GM19043 (cell line): ENCODE measurements around the gene CERS2.
A peak's percentile ranks its signal among the peaks of the same experiment; 100 is the strongest.

ENCODE experiments used
- ATAC-seq: cut with Tn5 transposase; IDR thresholded peaks from one replicate; pipeline ENCODE4 v1.9.1; 2021; ENCODE audit warnings: low read depth; ENCODE audit not compliant: unreplicated experiment

The CERS2 gene

DNA sequence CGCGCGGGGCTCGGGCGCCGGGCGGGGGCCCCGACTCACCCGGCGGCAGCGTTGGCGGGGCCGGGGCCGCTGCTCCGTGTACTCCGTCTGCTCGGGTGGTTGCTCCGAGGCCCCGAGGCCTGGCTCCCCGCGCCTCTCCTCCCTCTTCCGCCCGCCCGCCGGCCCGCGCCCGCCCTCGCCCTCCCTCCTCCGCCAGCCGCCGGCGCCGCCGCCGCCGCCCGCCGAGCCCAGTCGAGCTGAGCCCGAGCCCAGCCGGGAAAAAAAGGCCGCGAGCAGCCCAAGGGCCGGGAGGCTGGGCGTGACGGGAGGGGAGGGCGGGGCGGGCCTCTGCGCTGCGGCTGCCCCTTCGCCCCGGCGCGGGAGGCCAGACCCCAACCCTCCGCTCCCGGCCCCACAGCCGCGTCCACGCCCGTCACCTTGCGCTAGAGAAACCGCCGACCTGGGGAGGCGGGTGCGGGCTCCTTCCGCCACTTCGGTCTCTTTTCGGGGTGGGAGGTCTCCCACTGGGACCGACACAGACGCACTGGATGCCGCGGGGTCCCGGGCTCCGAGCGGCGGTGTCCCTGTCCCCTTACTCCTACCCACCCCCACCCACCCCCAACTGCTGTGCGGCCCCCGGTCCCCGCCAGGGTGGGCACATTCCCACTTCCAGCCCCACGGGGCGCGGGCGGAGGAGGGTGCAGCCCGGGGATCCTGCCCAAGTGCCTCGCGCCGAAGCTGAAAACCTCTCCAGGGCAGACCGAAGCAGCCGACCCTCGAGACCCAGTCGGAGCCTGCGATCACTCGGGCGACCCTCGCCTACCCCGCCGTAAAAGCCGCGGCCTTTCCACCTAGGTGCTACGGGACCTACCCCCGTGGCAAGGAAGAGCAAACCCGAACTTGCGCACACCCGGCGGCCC, at the start of gene CERS2:
Gene CERS2, minus strand, starts transcription at position 256 of the 899 bp plus-strand sequence. CDS start 5,745 bp downstream, outside the sequence.
- no peak for ATAC-seq

GRCh38 chr1:151013518-151013917, 38.9 kb upstream of the CERS2 start:
- no peak for ATAC-seq

DNA sequence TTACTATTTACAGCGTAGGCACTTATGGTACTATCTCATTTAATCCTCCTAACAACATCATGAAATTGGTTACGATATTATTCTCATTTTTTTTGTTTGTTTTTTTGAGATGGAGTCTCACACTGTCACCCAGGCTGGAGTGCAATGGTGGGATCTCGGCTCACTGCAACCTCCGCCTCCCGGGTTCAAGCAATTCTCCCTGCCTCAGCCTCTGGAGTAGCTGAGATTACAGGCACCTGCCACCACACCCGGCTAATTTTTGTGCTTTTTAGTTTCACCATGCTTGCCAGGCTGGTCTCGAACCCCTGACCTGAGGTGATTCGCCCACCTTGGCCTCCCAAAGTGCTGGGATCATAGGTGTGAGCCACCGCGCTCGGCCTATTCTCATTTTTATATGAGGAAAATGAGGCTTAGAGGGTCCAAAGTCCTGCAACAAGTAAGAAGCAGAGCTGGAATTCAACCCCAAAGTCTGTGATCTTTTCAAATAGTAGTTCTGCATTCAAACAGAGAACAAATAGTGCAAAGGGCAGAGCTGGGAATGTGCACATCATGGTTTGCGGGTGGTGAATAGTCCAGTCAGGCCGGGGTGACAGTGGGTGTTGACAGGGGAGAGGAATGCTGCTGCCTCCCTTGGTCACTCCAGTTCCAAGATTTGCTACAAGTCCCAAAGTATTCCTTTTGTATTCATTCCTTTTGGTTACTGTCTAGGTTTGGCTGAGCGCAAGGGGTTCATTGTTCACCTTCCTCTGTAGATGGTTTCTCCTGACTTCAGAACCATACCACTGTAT, 38.2 kb upstream of the CERS2 start:
- ATAC-seq: no peak

DNA sequence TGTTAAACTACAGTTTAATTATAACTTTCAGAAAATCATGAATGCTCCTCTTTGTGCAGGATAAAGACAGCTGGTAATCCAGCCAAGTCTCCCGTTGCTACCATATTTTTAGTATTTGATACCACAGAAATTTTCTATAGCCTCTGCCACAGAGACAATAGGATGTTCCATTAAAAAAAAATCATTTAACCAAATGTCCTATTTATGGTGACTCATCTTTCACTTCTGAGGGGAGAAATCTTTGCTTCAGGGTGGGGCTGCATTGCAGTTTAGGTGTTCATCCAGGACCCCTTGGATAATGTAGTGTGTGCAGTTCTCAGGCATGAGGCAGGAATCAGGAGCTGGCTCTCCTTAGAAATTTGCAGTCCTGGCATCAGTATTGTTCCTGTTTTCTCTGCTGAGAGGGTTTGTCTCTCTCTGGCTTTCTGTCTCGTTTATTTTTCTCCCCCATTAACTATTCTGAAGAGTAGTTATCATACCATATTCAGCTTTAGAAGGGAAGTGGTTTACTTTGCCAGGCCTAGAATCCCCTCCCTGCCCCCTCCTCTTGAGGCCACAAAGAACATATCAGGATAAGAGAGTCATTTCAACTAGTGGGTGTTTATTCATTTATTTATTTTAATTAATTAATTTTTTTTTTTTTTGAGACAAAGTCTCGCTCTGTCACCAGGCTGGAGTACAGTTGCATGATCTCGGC, 36.7 kb upstream of the CERS2 start:
- no peak for ATAC-seq

- ATAC-seq: no peak
These were observed 35.7 kb upstream of the CERS2 start for GRCh38 chr1:151010346-151010726.

DNA sequence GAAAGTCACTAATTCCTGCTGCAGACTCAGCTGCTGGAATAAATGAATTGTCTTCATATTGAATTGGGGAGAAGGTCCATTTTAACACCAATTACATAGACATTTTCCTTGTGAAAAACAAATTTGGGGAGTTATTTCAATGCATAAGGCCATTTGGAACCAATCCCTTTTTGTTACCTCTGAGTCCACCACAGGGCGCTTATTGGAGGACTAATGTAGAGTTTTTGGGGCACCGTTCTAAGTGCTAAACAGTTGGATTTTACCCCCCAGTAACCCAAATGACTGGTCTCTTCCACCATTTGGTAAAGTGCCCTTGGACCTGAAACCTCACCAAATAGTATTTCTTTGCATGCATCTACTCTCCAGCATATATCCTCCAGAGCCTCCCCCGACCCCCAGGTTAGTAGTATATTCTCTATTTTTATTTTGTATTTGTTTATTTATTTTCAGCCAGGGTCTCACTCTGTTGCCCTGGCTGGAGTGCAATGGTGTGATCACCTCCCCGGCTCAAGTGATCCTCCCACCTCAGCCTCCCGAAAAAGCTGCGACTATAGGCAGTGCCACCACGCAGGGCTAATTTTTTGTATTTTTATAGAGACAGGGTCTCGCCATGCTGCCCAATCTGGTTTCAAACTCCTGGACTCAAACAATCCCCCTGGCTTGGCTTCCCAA, 35.2 kb upstream of the CERS2 start:
- ATAC-seq: no peak

DNA sequence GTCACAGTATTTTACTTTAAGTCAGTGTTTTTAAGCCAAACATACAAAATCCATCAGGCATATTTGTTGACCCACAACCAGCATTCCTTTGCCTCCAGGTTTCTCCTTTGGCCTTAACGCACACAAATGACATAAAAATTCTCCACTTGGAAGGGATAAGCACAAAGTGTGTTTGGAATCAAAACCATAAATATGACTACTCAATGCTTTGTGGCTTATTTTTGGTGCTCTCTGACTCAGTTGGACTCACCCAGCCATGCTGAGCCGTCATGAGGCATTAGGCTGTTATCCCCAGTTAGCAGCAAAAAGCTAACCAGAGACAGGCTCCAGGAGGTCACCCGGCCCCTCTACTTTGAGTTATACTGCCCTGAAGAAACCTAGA, 34.6 kb upstream of the CERS2 start:
- ATAC-seq: no peak

- ATAC-seq: peak; percentile 61
These were observed 33.9 kb upstream of the CERS2 start, which contains the start of gene PRUNE1 for GRCh38 chr1:151008244-151009205. Gene PRUNE1, plus strand, starts transcription at chr1:151008449. Its CDS starts 184 bp downstream, at chr1:151008633.

GRCh38 chr1:151007853-151008243, 33.2 kb upstream of the CERS2 start:
- ATAC-seq: no peak

DNA sequence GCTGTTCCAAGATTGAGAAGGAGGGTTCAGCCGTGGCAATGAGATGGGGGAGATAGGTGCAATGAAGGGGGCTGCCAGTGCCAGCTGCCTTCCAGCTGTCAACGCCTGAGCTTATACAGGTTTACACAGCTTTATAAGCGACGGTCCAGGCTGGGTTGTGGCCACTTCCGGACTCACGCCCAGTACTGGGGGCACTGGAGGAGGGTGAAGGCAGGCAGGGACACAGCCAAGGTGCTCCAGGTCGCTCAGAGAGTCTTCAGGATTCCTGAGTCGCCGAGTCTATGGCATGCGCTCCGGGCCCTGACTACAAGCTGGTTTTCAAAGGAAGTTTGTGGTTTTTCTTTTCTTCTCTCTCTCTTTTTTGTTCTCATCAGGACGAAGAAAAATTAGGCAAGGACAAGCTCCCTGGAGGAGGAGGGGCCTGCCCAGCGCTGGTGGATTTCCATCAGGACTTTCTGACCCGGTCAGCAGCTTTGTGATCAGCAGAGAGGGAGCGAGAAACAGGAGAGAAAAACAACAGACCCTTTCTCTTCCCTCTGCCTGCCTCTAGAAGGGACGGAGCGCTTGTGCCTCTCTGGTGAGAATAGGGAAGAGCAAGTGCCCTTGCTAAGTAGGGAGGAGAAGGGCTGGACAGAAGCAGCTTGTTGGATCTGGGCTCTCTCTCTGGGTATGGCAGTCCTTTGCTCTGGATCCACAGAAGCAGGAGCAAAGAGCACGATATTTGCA, 31.9 kb upstream of the CERS2 start, which contains the start of gene MINDY1:
Gene MINDY1, minus strand, starts transcription at position 576 of the 726 bp plus-strand sequence. CDS start 4,285 bp downstream, outside the sequence.
- peak; percentile 53 for ATAC-seq

DNA sequence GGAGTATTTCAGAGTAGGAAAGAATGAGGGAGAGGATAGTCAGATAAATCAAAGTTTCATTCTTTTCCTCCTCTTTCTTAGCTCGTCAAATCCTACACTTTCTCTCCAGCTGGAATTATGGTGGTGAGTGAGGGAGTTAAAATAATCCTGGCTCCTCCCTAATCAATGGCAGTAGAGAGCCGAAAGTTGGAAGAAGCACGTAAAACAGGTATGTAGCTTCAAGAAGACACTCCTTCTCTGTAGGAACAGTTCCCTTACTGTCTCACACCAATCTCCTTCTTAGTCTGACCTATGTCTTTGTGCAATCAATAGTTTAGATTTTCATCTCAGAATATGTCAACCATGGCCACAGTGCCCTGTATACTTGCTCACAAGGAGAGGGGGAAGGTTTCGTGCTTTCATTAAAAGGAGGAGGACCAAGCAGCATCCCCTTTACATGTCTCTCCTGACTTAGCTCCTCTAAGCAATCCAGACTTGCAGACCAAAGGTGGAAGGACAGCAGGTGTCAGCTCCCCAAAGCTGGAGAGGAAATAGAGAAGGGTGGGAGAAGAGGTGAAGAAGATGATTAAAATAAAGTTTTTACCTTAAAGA, 31.2 kb upstream of the CERS2 start:
- ATAC-seq: no peak

- no peak for ATAC-seq
These were observed 28.5 kb upstream of the CERS2 start for GRCh38 chr1:151003180-151003579.

DNA sequence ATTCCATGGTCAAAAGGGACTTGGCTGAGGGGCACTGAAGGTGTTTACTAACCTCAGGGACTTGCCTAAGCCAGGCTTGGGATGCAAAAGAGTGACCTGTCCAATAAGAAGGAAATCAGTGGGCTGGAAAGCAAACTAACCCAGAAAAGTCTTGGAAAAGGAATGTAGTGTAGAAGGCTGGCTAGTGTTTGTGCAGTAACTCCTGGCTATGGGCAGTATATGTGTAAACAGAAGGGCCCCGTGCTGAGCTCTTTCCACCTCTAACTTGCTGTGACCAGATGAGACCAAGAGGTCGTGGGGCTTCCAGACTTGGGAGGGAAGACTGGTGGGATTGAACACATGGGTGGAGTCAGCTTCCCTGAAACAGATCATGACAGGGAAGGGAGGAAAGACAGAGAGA, 28.0 kb upstream of the CERS2 start:
- no peak for ATAC-seq

DNA sequence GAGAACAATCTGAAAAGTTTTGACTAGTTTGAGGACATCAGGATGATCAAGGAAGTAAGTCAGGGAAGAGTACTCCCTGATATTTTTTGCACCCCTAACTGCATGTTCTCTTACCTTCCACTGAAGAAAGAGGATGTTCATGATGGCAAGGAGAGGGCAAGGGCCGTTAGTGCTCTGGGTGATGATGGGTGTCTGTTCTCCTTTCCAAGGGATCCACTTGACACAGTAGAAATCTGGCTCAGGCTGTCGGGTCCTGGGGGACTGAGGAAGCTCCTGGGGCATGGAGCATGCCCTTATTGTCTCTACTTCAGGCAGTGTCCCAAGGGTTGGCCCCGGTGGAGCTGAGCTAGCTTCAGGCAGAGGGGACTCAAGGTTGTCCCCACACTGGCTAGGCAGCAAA, 27.4 kb upstream of the CERS2 start:
- ATAC-seq: no peak

GRCh38 chr1:151001602-151002001, 27.0 kb upstream of the CERS2 start:
- no peak for ATAC-seq

- no peak for ATAC-seq
These were observed 25.8 kb upstream of the CERS2 start for GRCh38 chr1:151000408-151000807.

- ATAC-seq: no peak
These were observed 25.3 kb upstream of the CERS2 start for GRCh38 chr1:150999926-151000325.

DNA sequence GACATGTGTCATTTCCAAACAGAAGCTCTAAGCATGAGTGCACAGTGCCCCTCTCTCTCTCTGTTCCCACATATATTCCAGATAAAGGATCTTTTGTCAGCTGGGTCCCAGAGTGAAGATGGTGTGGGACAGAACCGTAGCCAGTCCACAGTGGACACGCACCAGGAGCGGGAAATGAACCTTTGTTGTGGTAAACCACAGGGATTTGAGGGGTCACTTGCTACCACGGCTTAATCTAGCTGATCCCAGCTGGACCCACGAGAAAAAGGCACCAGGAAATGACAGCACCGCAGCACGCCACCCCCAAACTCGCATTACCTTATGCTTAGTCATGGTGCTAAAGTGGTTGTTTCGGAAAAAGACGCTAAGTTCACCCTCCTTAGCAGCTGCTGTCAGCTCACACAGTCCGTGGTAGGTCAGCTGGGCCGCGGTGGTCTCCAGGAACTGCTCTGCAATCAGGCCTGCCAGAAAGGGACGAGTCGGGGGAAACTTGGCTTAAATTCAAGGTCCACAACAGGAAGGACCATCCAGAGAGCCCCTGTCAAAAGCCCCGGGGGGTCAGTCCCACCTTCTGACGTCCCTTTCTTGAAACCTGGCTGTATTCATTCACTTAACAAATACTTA, 24.5 kb upstream of the CERS2 start:
- no peak for ATAC-seq
